ENCODE data around the gene C4B. TPM values are rescaled to one million over a fixed set of nuclear protein-coding genes. Genes with fewer than 3 reads are reported as not detected.
A peak's percentile ranks its signal among the peaks of the same experiment; 100 is the strongest.
"Not testable (repeated sequence)": the region's sequence is repeated elsewhere in the genome, so short reads cannot be mapped to it uniquely, and the experiment has no call there.

The C4B gene
- total RNA-seq, 4 donors from 2014 or later, result 2.2 to 7.4 (median 5.2) TPM

DNA sequence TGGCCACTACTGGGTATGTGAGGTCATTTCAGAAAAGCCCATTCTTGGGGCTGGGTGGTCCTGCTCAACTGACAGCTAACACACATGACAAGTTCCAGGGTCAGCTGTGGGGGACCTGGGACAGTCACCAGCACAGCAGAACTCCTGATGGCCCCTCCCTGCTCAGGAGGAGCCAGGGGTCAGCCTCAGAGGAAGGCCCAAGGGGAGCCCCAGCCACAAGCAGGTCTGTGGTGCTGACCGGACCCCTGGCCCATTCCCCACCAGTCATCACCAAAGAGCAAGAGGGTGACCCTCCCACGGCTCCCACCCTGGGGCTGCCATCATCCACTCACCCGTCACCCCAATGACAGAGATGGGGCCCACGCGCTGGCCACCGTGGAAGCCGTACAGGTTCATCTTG lies 41.7 kb downstream of the C4B start:
- H3K27me3 ChIP-seq, result no peaks in the 10 kb centered on the region
- peaks cover 0 to 12% (median 0%) of the 10 kb centered on the region in 3 donors for H3K4me1 ChIP-seq
- H3K27ac ChIP-seq, result no peak overlapping the region
- 75% methylated on average over 4 of the region's 7 CpGs; no CpG with 5 or more reads in 1 of the 2 donors for WGBS, 2 donors
- H3K36me3 ChIP-seq, result peaks cover 0 to 22% (median 0%) of the 10 kb centered on the region in 3 donors
- H3K9me3 ChIP-seq, result no peaks in the 10 kb centered on the region
- TF ChIP-seq POLR2A (IDR thresholded peaks at IDR 0.05), result no peak
- TF ChIP-seq, protein P1, sequence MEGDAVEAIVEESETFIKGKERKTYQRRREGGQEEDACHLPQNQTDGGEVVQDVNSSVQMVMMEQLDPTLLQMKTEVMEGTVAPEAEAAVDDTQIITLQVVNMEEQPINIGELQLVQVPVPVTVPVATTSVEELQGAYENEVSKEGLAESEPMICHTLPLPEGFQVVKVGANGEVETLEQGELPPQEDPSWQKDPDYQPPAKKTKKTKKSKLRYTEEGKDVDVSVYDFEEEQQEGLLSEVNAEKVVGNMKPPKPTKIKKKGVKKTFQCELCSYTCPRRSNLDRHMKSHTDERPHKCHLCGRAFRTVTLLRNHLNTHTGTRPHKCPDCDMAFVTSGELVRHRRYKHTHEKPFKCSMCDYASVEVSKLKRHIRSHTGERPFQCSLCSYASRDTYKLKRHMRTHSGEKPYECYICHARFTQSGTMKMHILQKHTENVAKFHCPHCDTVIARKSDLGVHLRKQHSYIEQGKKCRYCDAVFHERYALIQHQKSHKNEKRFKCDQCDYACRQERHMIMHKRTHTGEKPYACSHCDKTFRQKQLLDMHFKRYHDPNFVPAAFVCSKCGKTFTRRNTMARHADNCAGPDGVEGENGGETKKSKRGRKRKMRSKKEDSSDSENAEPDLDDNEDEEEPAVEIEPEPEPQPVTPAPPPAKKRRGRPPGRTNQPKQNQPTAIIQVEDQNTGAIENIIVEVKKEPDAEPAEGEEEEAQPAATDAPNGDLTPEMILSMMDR (IDR thresholded peaks at IDR 0.05), result no peak
- no peak overlapping the region for H3K4me3 ChIP-seq
- intact Hi-C loops (cut with DNase I), result no loop called here
- DNase-seq, result no peak

DNA sequence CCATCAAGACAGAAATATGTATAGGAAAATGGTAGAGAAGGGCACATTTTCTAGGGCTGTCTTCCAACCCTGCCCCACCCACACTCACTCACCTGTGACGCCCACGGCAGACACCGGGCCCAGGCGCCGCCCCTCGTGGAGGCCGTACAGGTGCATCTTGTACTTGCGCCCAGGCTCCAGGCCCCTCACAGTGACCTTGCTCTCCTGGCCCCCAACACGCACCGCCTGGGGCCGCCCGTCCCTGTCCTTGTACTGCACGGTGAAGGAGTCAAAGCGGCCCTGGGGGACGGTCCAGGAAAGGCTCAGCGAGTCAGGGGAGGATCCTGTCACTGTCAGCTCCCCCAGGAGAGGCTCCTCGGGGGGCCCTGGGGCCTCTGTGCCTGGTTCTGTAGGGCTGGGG lies 43.4 kb downstream of the C4B start:
- no CpG with 5 or more reads among the region's 17 CpGs for WGBS, 2 donors
- Histone ChIP-seq H3K4me3 (no peak overlapping the region), H3K9me3 (no peaks in the 10 kb centered on the region), H3K36me3 (peaks cover 0 to 27% (median 0%) of the 10 kb centered on the region in 3 donors), H3K27ac (peak overlapping the region in 2 of 4 donors; percentile 6 to 42), H3K4me1 (peaks cover 0 to 12% (median 0%) of the 10 kb centered on the region in 3 donors), H3K27me3 (no peaks in the 10 kb centered on the region)
- DNase-seq, result no peak
- intact Hi-C loops (cut with DNase I), result no loop called here
- TF ChIP-seq, protein P1 (IDR thresholded peaks at IDR 0.05), result no peak
- no peak for TF ChIP-seq POLR2A (IDR thresholded peaks at IDR 0.05)

DNA sequence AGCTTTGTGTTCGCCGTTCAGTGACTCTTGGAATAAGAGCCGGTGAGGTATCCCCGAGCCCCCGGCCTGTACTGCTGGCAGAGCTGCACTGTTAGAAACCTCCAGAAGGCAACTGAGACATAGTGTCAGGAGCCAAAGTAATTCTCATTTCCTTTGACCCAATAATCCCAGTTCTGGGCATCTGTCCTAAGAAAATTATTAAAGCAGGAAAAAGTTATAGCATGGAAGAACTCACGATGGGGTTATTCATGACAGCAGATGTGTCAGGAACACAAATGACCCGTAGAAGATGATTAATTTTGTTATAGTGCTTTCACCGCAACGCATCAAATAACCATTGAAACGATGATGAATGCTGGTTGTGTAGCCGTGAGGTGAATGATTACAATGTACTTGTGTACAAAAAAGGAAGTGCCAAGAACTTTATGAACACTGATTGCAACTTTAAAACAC lies 43.9 kb downstream of the C4B start:
- H3K27ac ChIP-seq, result peak overlapping the region in 2 of 4 donors; percentile 16 to 42
- H3K9me3 ChIP-seq, result no peaks in the 10 kb centered on the region
- 38 to 58% methylated on average over 8 to 11 of the region's 11 CpGs for WGBS, 2 donors
- H3K4me3 ChIP-seq, result no peak overlapping the region
- H3K27me3 ChIP-seq, result no peaks in the 10 kb centered on the region
- TF ChIP-seq, protein P1 (IDR thresholded peaks at IDR 0.05), result no peak
- TF ChIP-seq POLR2A (IDR thresholded peaks at IDR 0.05), result no peak
- intact Hi-C loops (cut with DNase I), result no loop called here
- no peak for DNase-seq
- peaks cover 0 to 12% (median 0%) of the 10 kb centered on the region in 3 donors for H3K4me1 ChIP-seq
- H3K36me3 ChIP-seq, result peaks cover 0 to 27% (median 0%) of the 10 kb centered on the region in 3 donors

DNA sequence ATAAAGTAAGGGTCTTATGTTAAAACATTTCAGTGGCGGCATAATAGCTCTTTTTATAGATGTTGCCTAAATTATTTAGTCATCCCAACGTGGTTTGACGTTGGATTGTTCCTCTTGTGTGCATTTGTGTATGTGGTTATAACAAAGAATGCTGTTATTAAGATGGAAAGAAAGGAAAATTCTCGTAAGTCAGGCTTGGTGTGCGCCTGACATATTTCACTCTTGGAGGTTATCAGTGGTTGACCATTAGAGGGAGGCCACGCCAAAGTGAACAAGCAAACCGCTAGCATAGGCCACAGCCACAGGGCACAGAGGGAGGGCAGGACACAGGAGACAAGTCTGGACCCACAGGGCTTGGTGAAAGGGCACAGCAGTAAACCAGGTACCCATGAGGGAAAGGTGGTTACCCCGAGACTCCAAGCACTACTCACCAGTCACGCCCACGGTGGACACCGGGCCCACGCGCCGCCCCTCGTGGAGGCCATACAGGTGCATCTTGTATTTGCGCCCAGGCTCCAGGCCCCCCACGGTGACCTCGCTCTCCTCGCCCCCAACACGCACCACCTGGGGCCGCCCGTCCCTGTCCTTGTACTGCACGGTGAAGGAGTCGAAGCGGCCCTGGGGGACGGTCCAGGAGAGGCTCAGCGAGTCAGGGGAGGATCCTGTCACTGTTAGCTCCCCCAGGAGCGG lies 46.5 kb downstream of the C4B start:
- DNase-seq, result no peak
- Histone ChIP-seq H3K36me3 (peaks cover 0 to 27% (median 0%) of the 10 kb centered on the region in 3 donors), H3K27ac (no peak overlapping the region), H3K4me3 (no peak overlapping the region), H3K27me3 (no peaks in the 10 kb centered on the region), H3K4me1 (peaks cover 0 to 12% (median 0%) of the 10 kb centered on the region in 3 donors), H3K9me3 (no peaks in the 10 kb centered on the region)
- WGBS, 2 donors, result 78 to 85% methylated on average over 8 to 17 of the region's 28 CpGs
- intact Hi-C loops (cut with DNase I), result no loop called here
- TF ChIP-seq, protein P1 (IDR thresholded peaks at IDR 0.05), result no peak
- TF ChIP-seq POLR2A (IDR thresholded peaks at IDR 0.05), result no peak

DNA sequence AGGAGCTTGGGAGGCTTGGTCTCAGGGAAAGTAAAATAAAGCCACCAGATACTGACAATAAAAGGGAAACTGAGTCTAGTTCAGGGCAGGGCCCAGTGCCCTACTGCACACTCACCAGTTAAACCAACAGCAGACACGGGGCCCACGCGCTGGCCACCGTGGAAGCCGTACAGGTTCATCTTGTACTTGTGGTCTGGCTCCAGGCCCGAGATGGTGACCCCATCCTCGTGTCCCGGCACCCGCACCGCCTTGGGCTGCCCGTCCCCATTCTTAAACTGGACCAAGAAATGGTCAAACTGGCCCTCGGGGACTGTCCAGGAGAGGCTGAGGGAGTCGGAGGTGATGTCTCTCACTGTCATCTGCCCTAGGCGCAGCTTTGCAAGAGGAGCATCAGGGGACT lies 50.1 kb downstream of the C4B start:
- Histone ChIP-seq H3K27ac (no peak overlapping the region), H3K4me3 (no peak overlapping the region), H3K27me3 (no peaks in the 10 kb centered on the region), H3K4me1 (no peaks in the 10 kb centered on the region), H3K36me3 (peaks cover 0 to 33% (median 0%) of the 10 kb centered on the region in 3 donors), H3K9me3 (no peaks in the 10 kb centered on the region)
- intact Hi-C loops (cut with DNase I), result no loop called here
- no peak for DNase-seq
- WGBS, 2 donors, result 60 to 93% methylated on average over 1 to 6 of the region's 14 CpGs
- no peak for TF ChIP-seq POLR2A (IDR thresholded peaks at IDR 0.05)
- TF ChIP-seq, protein P1 (IDR thresholded peaks at IDR 0.05), result no peak

DNA sequence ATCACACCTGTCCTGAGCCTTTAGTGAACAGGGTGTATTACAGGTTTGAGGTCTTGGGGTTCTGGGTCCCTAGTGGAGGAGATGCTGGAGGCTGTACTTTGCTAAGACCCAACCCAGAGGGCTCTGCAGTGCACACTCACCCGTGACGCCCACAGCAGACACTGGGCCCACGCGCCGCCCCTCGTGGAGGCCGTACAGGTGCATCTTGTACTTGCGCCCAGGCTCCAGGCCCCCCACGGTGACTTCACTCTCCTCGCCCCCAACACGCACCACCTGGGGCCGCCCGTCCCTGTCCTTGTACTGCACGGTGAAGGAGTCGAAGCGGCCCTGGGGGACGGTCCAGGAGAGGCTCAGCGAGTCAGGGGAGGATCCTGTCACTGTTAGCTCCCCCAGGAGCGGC lies 52.9 kb downstream of the C4B start:
- H3K4me3 ChIP-seq; DNase-seq; intact Hi-C loops (cut with DNase I); H3K9me3 ChIP-seq; H3K4me1 ChIP-seq; H3K27ac ChIP-seq; H3K27me3 ChIP-seq: not testable (repeated sequence)
- peaks cover 0 to 33% (median 0%) of the 10 kb centered on the region in 3 donors for H3K36me3 ChIP-seq
- WGBS, 2 donors, result 83 to 89% methylated on average over 13 to 18 of the region's 19 CpGs

DNA sequence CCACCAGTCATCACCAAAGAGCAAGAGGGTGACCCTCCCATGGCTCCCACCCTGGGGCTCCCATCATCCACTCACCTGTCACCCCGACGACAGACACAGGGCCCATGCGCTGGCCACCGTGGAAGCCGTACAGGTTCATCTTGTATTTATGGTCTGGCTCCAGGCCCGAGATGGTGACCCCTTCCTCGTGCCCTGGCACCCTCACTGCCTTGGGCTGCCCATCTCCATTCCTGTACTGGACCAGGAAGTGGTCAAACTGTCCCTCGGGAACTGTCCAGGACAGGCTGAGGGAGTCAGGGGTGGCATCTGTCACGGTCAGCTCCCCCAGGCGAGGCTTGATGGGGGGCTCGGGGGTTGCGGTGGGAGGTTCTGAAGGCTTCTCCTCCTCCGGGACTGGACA lies 53.7 kb downstream of the C4B start:
- H3K27ac ChIP-seq; intact Hi-C loops (cut with DNase I); H3K27me3 ChIP-seq; DNase-seq; H3K4me1 ChIP-seq; H3K9me3 ChIP-seq; H3K4me3 ChIP-seq: not testable (repeated sequence)
- H3K36me3 ChIP-seq, result peaks cover 0 to 33% (median 0%) of the 10 kb centered on the region in 3 donors
- 83 to 90% methylated on average over 5 to 7 of the region's 13 CpGs for WGBS, 2 donors

Measured in esophagus squamous epithelium (tissue), 5 donors.